AG04449 (cell line): Measurements from ENCODE around the gene NKX2-4.

Experiments
- CTCF ChIA-PET: fragments of 350-600 bp; formaldehyde crosslinking; extraction: SDS; loops from one replicate; lab custom pipeline; 2021; ENCODE audit warnings: antibody characterized with exemption; lab: Yijun Ruan, JAX
- POLR2A ChIA-PET: fragments of 400-600, 350-600 bp; formaldehyde crosslinking; extraction: SDS; loops from one replicate; lab custom pipeline; 2020; ENCODE audit warnings: antibody characterized with exemption, inconsistent platforms; lab: Yijun Ruan, JAX
- DNase-seq: peaks from one replicate; pipeline ENCODE4 v3.0.0-alpha.2; 2010; ENCODE audit warnings: low read depth, low spot score
- H3K4me3 ChIP-seq: 2 replicates; pipeline ENCODE4 v1.5.1; 2011; ENCODE audit warnings: low read depth, mild to moderate bottlenecking, control low read depth, low read length
- CTCF ChIP-seq: IDR thresholded peaks from one replicate; pipeline ENCODE4 v1.5.1; 2011; ENCODE audit warnings: mild to moderate bottlenecking, moderate library complexity, low read length, control low read depth, inconsistent platforms; ENCODE audit not compliant: insufficient read depth; ENCODE audit errors: missing control alignments

Gene NKX2-4

GRCh38 chr20:21394551-21394950 is 2.8 kb downstream of the NKX2-4 start:
- no peak overlapping the region for H3K4me3 ChIP-seq
- ChIA-PET POLR2A (no interaction called here), CTCF (interaction anchor here (1.6 to 1.8 kb wide), 2 partner anchors 16 to 23 kb away, joined by 3 read pairs; no protein-coding TSS in a partner anchor)
- no peak for TF ChIP-seq CTCF
- DNase-seq = no peak

- TF ChIP-seq CTCF = no peak
- ChIA-PET CTCF (interaction anchor here (1.6 to 1.8 kb wide), 2 partner anchors 16 to 22 kb away, joined by 3 read pairs; no protein-coding TSS in a partner anchor), POLR2A (no interaction called here)
- no peak for DNase-seq
- H3K4me3 ChIP-seq = no peak overlapping the region
These were observed 3.4 kb downstream of the NKX2-4 start for GRCh38 chr20:21393816-21394519.

- DNase-seq = no peak
- no peak for TF ChIP-seq CTCF
- H3K4me3 ChIP-seq = no peak overlapping the region
- CTCF ChIA-PET = no interaction called here
- POLR2A ChIA-PET = no interaction called here
These were observed 4.2 kb downstream of the NKX2-4 start for GRCh38 chr20:21393166-21393565.

GRCh38 chr20:21391972-21392352 is 5.4 kb downstream of the NKX2-4 start:
- CTCF ChIA-PET = interaction anchor here (1.1 to 1.5 kb wide), 2 partner anchors 12 to 156 kb away, joined by 3 to 4 read pairs; no protein-coding TSS in a partner anchor
- DNase-seq = no peak
- H3K4me3 ChIP-seq = no peak overlapping the region
- no peak for TF ChIP-seq CTCF
- POLR2A ChIA-PET = no interaction called here

GRCh38 chr20:21391185-21391971 is 5.9 kb downstream of the NKX2-4 start:
- H3K4me3 ChIP-seq = no peak overlapping the region
- ChIA-PET CTCF (interaction anchor here (1.1 to 1.5 kb wide), 3 partner anchors 11 to 155 kb away, joined by 3 to 4 read pairs (median 4); no protein-coding TSS in a partner anchor), POLR2A (interaction anchor here (0.6 kb wide), 1 partner anchor 9 kb away, joined by 3 read pairs; no protein-coding TSS in a partner anchor)
- no peak for TF ChIP-seq CTCF
- no peak for DNase-seq

- no peak for TF ChIP-seq CTCF
- CTCF ChIA-PET = interaction anchor here (0.8 to 1.5 kb wide), 4 partner anchors 10 to 155 kb away, joined by 3 to 4 read pairs (median 4); no protein-coding TSS in a partner anchor
- no peak for DNase-seq
- no peak overlapping the region for H3K4me3 ChIP-seq
- POLR2A ChIA-PET = interaction anchor here (0.6 kb wide), 1 partner anchor 8 kb away, joined by 3 read pairs; no protein-coding TSS in a partner anchor
These were observed 6.6 kb downstream of the NKX2-4 start for GRCh38 chr20:21390768-21391167.
